Islet precursor cell (in vitro differentiated cells): ENCODE results near the gene TBK1.

Source experiments
- DNase-seq: peaks from one replicate; pipeline ENCODE4 v3.0.0-alpha.2; 2018

Gene TBK1

DNA sequence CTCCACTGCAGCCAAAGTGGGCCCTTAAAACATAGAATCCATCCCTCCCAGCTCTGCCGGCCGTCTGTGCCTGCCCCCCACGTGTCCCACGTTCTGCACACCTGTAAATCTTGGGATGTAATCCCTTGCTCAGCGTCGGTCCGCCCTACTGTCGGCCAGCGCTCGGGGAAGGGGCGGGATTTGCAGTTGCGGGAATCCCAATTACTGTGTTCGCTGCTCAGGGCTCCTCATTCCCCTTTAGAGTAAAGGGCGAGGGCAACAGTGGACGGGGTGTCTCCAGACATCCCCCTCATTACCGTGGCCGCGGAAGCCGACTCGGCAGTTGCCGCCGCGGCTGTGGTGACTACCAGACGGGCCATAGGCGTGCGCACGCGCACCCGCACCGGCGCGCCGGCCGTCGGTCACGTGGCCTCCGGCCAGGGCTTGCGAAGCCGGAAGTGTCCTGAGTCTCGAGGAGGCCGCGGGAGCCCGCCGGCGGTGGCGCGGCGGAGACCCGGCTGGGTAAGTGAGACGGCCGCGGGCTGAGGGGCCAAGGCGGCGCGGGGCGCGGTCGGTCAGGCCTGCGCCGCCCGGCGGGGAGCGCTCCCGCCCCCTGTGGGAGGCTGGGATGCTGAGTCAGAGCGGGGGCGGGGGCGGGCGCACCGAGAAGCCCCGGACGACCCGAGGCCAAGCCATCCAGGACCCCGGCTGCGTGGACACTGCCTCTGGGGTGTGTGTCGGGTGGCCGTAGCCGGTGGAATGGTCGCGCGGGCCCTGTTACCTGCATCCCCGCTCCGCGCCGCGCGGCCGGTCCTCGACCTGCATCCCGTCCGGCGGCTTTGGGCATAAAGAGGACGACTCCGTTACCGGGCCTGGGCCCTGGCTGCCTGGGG, at the start of gene TBK1:
TBK1 (plus strand) TSS at position 434 of the 872 bp plus-strand sequence. CDS start 3,751 bp downstream, outside the sequence.
- DNase-seq: peak; percentile 98

DNA sequence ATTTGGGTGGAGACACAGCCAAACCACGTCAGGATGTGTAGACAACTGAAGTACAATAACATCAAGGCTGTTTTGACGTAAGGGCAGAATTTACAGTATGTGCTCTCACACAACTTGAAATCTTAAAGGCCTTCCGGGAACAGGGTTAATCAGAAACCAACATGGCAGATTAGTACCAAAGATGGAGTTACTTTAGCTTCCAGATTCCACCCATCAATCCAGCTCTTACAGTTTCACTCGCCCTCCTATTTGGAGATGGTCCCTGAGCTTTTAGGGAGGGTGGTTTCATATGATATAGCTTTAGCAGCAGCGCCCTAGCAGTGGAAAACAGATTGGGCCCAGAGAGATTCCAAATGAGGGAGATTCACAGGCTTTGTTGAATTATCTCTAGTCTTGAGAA, 49.7 kb upstream of the TBK1 start:
- no peak for DNase-seq

DNA sequence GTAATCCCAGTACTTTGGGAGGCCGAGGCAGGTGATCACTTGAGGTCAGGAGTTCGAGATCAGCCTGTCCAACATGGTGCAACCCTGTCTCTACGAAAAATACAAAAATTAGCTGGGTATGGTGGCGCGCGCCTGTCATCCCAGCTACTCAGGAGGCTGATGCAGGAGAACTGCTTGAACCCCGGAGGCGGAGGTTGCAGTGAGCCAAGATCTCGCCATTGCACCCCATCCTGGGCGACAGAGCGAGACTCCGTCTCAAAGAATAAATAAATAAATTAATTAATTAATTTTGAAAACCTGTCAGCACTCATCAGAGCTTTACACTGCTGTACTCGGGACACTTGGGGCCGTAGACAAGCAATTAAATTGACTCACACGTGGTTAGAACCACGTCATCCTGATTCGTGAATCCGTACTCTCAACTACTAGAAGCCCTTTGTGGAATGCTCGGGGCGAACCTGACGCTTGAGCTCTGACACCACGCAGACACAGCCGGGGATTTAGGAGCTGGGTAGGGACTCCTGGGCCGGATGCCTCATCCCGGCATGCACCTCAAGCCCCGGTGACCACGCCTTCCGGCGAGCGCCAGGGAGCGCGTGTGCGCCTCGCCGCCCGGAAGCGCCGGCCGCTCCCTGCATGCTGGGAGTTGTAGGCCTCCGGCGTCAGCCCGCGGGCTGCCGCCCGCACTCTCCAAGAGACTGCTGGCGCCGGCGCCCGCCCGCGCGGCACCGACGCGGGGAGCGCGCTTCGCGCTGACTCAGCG, 48.0 kb upstream of the TBK1 start, which contains the start of gene XPOT:
XPOT (plus strand) TSS at position 686 of the 763 bp plus-strand sequence. CDS start 5,644 bp downstream, outside the sequence.
- DNase-seq: peak; percentile 100

DNA sequence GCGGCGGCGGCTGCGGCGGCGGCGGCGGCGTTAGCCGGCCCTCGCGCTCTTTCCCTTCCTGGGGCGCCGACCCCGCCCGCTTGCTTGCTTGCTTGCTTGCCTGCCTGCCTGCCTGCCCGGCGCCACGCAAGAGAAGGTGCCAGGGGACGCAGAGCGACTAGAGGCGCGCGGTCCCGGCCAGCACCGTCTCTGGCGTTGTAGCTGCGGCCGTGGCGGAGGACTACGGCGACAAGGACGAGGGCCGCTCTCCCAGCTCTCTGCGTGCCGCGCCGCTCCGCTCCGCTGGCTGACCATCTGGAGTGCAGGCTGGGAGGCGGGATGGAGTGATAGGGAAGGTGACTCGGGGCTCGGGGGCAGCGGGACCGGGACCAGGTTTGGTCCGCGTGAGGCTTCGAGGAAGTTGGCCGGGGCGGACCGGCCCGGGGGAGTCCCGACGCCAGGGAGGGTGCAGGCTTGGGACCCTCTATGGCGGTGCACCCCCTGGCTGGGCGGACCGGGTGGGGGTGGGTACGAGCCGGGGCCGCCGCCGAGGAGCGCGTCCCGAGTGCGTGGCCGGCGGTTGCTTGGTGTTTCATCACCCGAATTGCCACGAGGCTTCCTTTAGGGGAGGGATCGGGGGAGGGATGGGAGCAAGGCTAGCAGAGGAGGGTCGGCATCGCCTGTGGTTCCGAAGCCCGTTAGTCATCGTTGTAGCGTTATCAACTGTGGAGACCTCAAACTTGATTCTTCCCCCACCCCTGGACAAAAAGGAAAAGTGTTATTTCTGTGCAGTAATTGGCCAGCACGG, 47.3 kb upstream of the TBK1 start:
- peak; percentile 94 for DNase-seq

DNA sequence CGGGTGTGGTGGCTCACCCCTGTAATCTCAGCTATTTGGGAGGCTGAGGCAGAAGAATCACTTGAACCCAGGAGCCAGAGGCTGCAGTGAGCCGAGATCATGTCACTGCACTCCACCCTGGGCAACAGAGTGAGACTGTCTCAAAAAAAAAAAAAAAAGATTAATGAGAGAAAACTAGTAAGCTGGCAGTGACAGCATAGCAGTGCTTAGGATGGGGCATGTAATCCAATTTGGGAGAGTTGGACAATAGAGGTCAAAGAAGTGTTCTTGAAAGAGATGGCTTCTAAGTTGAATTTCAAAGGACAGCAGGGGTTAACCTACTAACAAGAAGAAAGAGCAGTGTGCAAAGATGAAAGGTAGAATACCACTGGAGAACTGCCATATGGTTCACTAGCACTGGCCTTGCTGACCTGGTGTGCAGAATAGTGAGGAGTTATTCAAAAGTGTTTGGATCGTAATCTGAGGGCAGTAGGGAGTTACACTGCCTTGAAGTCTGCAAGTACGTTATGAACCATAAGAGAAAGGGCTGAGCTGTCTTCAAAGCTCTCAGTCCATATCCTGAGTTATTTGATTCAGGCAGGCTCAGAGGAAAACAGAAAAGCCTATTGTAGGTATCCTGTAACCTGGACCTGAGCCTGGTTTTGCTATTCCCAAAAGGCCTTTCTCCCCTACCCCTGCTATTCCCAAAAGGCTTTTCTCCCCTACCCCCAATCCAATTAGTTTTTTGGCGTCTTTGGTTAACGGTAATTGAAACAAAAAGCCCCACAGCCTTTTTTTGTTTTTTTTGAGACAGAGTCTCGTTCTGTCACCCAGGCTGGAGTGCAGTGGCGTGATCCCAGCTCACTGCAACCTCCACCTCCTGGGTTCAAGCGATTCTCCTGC, 44.3 kb upstream of the TBK1 start:
- no peak for DNase-seq

DNA sequence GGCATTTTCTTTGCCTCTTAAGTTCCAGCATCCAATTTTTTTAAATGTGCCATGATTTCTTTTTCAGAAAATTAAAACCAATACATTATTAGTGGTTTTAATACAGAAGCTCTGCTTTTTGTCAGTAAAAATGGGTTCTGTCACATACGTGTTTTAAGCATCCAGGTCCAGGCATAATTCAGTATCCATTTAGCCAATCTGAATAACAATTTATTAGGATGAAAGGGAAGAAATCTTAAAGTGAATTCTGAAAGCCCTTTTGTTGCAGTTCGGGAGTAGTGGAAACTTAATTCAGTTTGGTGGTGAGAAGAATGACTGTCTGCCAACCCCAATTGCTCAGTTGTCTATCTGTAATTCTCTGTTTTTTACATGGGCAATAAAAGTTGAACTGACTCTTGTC, 40.5 kb upstream of the TBK1 start:
- no peak for DNase-seq

- no peak for DNase-seq
Measured at GRCh38 chr12:64412459-64412858, 39.5 kb upstream of the TBK1 start.

DNA sequence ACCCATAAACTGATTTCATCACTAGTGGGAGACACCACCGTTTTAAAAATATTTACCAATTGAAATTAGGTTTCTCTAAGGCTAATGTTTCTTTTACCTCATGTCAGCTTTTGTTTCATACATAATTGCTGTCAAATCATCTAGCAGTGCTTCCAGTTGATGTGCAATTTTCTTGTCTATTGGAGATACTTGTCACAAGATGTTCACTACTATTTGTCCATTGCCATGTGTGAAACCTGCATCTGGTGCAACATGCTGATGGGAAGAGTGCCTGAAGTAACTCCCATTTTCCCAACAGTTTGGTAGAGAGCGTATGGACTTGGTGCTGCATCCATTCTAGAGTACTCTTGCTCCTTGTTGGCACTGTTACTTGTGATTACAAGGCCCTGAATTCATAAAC, 38.0 kb upstream of the TBK1 start:
- DNase-seq: no peak

GRCh38 chr12:64418209-64418608, 33.7 kb upstream of the TBK1 start:
- DNase-seq: no peak

DNA sequence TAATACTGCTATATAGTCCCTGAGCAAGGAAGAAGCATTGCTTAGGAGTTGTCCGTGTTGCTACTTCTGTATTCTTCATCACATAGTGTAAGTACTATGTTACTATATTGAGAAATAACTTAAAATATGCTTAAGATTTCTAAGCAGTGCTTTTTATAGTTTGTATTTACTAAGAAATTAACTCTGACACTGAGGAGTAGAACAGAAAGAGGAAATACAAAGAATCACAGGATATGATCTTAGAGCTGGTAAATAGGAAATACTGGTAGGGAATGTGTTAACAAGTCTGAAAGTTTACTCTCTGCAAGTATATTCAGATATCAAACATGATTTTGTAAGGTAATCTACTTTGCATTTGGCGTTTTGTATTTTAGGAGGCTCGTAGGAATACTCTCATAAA, 32.2 kb upstream of the TBK1 start:
- no peak for DNase-seq

DNA sequence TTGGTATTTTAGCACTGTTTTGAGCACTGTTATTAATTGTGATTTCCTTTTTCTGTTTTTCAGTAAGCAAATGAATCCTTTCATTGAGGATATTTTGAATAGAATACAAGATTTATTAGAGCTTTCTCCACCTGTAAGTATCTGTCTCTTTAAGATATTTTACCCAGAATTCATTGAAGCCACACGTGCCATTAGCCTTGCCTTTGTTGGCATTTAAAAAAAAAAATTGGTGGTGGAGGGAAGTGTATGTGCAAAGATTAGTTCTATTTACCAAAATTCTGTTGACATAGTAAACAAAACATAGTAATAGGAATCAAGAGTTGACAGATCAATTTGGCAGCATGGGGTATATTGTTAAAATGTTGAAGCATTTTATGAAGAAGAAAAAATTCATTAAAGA, 23.9 kb upstream of the TBK1 start:
- no peak for DNase-seq

DNA sequence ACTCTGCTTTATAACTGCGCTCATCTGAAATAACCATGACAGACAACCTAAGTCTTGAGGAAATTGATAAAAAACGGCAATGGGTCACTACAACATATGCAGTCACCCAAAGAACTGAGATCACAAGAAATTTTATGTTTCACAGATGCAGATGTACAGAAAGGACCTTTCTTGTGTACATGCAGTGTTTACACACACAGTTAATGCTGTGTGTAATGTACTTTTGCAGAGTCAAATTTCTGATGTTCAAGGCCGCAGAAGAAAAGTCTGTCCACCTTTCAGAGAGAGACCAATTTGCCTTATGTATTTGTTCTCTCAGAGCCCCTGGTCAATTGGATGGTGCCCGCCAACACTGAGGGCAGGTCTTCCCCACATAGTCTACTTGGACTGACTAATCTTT, 23.0 kb upstream of the TBK1 start:
- no peak for DNase-seq

DNA sequence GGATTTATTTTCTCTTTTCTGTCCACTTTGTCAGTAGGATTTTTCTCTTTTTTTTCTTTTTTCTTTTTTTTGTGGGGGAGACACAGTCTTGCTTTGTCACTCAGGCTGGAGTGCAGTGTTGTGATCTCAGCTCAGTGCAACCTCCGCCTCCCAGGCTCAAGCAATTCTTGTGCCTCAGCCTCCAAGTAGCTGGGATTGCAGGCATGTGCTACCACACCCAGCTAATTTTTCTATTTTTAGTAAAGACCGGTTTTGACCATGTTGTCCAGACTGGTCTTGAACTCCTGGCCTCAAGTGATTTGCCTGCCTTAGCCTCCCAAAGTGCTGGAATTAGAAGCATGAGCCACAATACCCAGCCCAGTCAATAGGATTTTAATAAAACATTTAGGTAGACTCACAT, 21.0 kb upstream of the TBK1 start:
- DNase-seq: no peak

- DNase-seq: no peak
Measured at GRCh38 chr12:64431791-64432190, 20.1 kb upstream of the TBK1 start.

DNA sequence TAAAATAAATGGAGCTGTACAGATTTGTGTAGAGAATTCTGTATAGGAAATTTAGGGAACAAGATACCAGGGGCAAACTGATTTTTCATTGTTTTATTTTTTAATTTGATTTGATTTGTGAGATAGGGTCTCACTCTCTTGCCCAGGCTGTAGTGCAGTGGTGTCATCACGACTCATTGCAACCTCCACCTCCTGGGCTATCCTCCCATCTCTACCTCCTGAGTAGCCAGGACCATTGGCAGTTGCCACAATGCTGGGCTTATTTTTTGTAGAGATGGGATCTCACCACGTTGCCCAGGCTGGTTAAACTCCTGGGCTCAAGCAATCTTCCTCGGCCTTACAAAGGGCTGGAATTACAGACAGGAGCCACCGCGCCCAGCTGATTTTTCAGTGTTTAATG, 18.0 kb upstream of the TBK1 start:
- DNase-seq: no peak

DNA sequence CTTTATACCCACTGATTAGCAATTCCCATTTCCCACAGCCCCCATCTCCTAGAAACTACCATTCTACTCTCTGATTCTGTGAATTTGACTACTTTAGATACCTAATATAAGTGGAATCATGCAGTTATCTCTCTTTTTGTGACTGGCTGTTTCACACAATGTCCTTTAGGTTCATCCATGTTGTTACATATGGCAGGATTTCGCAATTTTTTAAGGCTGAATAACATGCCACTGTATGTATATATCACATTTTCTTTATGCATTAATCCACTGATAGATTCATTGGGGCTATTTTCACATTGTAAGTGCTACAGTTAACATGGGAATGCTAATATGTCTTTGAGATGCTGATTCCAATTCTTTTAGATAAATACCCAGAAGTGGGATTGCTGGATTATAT, 11.8 kb upstream of the TBK1 start:
- no peak for DNase-seq

GRCh38 chr12:64445490-64445889, 6.4 kb upstream of the TBK1 start:
- no peak for DNase-seq

- no peak for DNase-seq
Measured at GRCh38 chr12:64446295-64446694, 5.6 kb upstream of the TBK1 start.

GRCh38 chr12:64450057-64450640, 1.8 kb upstream of the TBK1 start:
- no peak for DNase-seq

DNA sequence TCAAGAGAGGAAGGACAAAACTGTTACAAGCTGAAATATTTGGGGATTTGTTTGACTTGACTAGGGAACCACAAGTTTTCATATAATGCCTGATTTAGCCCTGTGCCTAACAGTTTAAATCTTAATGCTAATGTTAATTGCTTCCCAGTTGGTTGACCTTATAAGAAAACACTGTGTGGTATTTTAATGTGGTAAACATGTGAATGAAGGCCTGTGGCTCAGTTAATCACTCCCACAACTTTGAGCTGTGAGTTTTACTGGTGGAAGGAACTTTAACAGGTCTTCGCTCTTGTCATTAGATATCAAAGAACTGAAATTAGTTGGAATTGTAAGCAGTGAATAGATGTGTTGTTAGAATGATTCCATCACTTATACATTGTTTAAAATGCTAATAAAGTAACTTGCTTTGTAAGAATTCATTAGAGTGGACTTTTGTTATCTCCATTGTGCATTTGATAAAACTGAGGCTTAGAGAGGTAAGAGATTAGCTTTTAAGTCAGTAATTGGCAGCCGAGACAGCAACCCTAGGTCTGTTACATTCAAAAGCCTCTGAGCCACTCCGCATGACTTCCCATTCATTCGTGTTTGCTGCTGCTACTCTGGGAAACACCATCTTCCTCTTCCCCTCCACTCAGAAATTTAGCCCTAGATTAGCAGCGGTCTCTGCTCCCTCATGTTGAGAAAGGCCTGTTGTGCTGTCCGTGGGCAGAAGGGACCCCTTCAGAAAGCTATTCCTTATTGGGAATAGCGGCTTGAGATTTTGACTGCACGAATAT, 1.0 kb upstream of the TBK1 start:
- DNase-seq: peak; percentile 63
